Dendritic cell treated with granulocyte-macrophage colony-stimulating factor and Interleukin-4, amounts not matched to agents 40 ng/mL and 50 ng/mL, for 4 days (primary cell): ENCODE data around the gene ST3GAL4.

ENCODE experiments used
- H3K27ac Mint-ChIP-seq: one replicate; pipeline ENCODE4 v1.8.0; 2022; ENCODE audit warnings: mild to moderate bottlenecking, mixed read lengths
- H3K27me3 Mint-ChIP-seq: one replicate; pipeline ENCODE4 v1.8.0; 2022; ENCODE audit warnings: mild to moderate bottlenecking, mixed read lengths
- H3K36me3 Mint-ChIP-seq: one replicate; pipeline ENCODE4 v1.8.0; 2022; ENCODE audit warnings: low read depth, mixed read lengths
- H3K4me1 Mint-ChIP-seq: one replicate; pipeline ENCODE4 v1.8.0; 2022; ENCODE audit warnings: low read depth, mixed read lengths
- H3K4me3 Mint-ChIP-seq: one replicate; pipeline ENCODE4 v1.8.0; 2022; ENCODE audit warnings: mild to moderate bottlenecking, moderate library complexity, mixed read lengths
- H3K9me3 Mint-ChIP-seq: one replicate; pipeline ENCODE4 v1.8.0; 2022; ENCODE audit warnings: mixed read lengths
- intact Hi-C: fragments of 100-400 bp; cut with micrococcal nuclease; formaldehyde crosslinking; loops from one replicate; pipeline ENCODE4 v1.15.0; 2022

The ST3GAL4 gene

DNA sequence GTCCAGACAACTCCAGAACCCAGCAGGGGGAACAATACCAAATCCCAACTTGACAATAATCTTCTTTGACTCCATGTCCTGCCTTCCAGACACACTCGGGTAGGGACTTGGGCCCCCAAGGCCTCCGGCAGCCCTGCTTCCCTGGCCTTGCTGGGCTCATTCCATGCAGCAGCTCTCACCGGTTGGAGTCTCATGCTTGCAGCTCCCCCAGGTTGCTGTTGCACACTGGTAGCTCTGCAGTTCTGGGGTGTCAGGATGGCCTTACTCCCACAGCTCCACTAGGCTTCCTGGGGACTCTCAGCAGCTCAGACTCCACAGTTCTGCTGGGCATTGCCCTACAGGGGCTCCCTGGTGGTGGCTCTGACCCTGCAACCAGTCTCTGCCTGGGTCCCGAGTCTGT lies 42.8 kb downstream of the ST3GAL4 start:
- Mint-ChIP-seq H3K27me3 (no peaks in the 10 kb centered on the region), H3K9me3 (no peaks in the 10 kb centered on the region), H3K4me3 (no peak overlapping the region), H3K4me1 (peaks cover 18% of the 10 kb centered on the region), H3K36me3 (peaks cover 17% of the 10 kb centered on the region), H3K27ac (no peak overlapping the region)
- intact Hi-C loops = no loop called here

DNA sequence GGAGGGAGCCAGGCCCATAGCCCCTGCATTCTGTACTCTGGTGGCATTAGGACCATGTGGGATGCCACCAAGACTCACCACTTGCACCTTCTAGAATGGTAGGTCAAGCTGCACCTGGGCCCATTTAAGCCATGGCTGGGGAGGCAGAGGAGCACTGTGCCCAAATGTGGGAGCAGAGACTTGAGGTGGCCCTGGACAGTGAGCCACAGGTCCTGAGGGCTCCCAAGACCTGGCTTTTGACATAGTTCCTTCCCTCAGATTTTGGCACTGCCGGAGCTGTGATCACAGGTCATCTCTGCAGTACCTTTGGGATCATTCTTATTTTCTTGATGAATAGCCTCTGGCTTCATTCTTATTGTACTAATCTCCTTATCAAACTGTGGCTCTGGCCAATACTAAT lies 43.2 kb downstream of the ST3GAL4 start:
- Mint-ChIP-seq H3K9me3 (no peaks in the 10 kb centered on the region), H3K27ac (no peak overlapping the region), H3K27me3 (no peaks in the 10 kb centered on the region), H3K4me1 (peaks cover 17% of the 10 kb centered on the region), H3K4me3 (no peak overlapping the region), H3K36me3 (peaks cover 17% of the 10 kb centered on the region)
- intact Hi-C loops = no loop called here

DNA sequence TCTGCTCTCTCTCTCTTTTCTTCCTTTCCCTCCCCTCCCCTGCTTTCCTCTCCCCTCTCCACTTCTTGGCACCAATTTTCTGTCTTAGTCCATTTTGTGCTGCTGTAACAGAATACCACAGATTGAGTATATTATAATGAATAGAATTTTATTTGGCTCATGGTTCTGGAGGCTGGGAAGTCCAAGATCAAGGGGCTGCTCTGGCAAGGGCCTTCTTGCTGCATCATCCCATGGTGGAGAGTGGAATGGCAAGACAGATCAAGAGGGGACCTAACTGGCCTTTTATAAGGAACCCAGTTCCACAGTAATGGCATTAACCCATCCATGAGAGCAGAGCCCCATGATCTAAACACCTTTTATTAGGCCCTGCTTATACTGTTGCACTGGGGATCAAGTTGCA lies 44.5 kb downstream of the ST3GAL4 start:
- Mint-ChIP-seq H3K9me3 (no peaks in the 10 kb centered on the region), H3K36me3 (peaks cover 17% of the 10 kb centered on the region), H3K27ac (no peak overlapping the region), H3K27me3 (no peaks in the 10 kb centered on the region), H3K4me1 (peaks cover 23% of the 10 kb centered on the region), H3K4me3 (no peak overlapping the region)
- intact Hi-C loops = no loop called here

DNA sequence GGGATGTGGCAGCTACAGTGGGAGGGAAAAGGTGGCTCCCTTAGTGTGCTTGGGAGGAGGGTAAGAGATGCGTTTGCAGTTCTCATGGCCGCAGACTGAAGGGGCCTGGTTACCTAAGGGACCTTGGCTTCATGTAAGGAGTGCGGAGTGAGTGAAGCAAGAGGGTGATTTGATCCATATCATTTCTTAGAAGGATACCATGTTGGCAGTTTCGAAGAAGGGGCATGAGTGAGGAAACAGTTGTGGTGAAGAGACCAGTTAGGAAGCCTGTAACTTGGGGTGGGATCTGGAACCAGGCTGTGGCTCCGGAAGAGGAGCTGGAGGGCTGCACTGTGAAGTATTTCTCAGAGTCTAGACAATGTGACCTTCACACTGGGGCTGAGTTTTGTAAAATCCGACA lies 45.0 kb downstream of the ST3GAL4 start:
- Mint-ChIP-seq H3K36me3 (peaks cover 17% of the 10 kb centered on the region), H3K4me3 (no peak overlapping the region), H3K27me3 (no peaks in the 10 kb centered on the region), H3K9me3 (no peaks in the 10 kb centered on the region), H3K27ac (no peak overlapping the region), H3K4me1 (peaks cover 28% of the 10 kb centered on the region)
- intact Hi-C loops = no loop called here

DNA sequence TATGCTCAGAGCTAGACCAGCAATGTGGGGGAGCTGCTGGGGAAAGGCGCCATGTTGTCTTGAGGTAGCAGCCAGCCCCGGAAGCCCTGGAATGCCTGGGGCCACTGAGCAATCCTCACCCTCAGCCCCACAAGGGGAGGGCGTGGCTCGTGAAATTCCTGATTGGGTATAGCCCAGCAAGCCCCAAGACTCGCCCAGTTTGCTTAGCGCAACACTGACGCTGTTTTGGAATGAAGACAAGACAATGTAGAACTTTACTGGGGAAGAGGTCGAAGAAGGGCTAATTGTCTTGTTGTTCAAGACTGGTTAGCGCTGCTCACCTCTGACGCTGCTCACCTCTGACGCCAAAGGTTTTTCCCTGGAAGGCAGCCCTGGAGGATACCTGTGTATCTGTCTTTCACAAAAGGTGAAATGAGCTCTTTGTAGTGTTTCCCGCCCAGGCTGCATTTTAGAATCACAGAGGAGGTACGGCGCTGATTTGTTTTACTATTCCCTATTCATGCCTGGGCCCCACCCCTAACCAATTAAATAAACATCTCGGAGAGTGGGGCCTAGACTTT lies 47.6 kb downstream of the ST3GAL4 start:
- intact Hi-C loops = no loop called here
- no peaks in the 10 kb centered on the region for H3K9me3 Mint-ChIP-seq
- H3K36me3 Mint-ChIP-seq = peaks cover 32% of the 10 kb centered on the region
- no peak overlapping the region for H3K4me3 Mint-ChIP-seq
- H3K27me3 Mint-ChIP-seq = no peaks in the 10 kb centered on the region
- peaks cover 34% of the 10 kb centered on the region for H3K4me1 Mint-ChIP-seq
- no peak overlapping the region for H3K27ac Mint-ChIP-seq

DNA sequence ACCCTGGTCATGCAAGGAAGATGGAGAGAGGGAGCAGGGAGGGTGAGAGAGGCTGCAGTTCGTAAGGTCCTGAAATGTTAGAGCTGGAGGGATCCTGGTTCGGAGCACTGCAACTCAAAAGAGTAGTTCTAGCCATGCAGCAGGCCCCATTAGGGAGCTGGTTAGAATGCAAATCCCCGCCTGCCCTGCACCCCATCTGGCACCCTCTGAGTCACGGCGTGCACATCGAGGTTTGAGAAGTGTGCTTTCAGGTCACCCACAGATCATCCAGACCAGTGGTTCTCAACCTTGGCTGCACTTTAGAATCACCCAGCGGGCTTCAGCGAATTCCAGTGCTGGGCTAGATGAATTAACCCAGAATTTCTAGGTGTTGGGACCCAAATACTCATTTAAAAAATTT lies 48.2 kb downstream of the ST3GAL4 start:
- H3K27me3 Mint-ChIP-seq = no peaks in the 10 kb centered on the region
- intact Hi-C loops = no loop called here
- peaks cover 34% of the 10 kb centered on the region for H3K4me1 Mint-ChIP-seq
- peaks cover 37% of the 10 kb centered on the region for H3K36me3 Mint-ChIP-seq
- no peak overlapping the region for H3K4me3 Mint-ChIP-seq
- H3K27ac Mint-ChIP-seq = no peak overlapping the region
- no peaks in the 10 kb centered on the region for H3K9me3 Mint-ChIP-seq

DNA sequence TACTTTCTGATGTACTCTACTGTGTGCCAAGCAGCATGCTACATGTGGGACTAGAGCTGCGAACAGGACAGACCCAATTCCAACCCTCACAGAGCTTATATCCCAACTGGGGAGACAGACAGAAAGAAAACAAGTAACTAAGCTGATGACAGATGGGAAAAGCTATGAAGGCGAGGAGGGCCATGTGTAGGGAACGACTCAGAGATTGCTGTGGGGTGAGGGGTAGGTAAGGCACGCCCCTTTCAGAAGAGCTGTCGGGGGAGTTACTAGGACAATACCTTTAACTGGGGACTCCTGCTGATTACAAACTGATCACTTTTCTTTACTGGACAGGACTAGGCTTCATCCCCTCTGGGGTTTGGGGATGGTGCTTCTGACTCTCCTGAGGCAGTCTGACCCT lies 48.9 kb downstream of the ST3GAL4 start:
- Mint-ChIP-seq H3K4me3 (no peak overlapping the region), H3K9me3 (no peaks in the 10 kb centered on the region), H3K36me3 (peaks cover 44% of the 10 kb centered on the region), H3K4me1 (peaks cover 34% of the 10 kb centered on the region), H3K27ac (no peak overlapping the region), H3K27me3 (no peaks in the 10 kb centered on the region)
- intact Hi-C loops = no loop called here

- peak overlapping the region; percentile 44 for H3K27ac Mint-ChIP-seq
- H3K36me3 Mint-ChIP-seq = peaks cover 54% of the 10 kb centered on the region
- no peak overlapping the region for H3K4me3 Mint-ChIP-seq
- no peaks in the 10 kb centered on the region for H3K9me3 Mint-ChIP-seq
- H3K4me1 Mint-ChIP-seq = peaks cover 30% of the 10 kb centered on the region
- no peaks in the 10 kb centered on the region for H3K27me3 Mint-ChIP-seq
- intact Hi-C loops = no loop called here
These were observed 49.9 kb downstream of the ST3GAL4 start for GRCh38 chr11:126405374-126405773.

DNA sequence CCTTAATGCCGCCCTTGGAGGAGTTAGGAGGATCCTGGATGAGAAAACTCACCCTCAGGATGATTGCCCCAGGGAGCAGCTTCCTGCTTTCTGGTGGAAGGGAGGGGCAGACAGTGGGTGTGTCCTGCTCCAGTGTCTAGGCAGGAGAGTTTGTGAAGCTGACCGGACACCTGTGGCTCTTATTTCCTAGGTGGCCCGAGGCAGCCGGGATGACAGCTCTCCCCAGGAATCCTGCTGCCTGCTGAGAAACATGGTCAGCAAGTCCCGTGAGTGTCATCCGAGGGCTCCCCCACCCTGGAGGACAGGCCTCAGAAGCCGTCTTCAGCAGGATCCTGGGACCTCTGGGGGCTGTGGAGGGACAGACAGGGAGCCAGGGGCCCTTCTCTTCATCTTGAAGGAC lies 50.4 kb downstream of the ST3GAL4 start:
- Mint-ChIP-seq H3K4me1 (peaks cover 25% of the 10 kb centered on the region), H3K27me3 (no peaks in the 10 kb centered on the region), H3K27ac (peak overlapping the region; percentile 44), H3K36me3 (peaks cover 59% of the 10 kb centered on the region), H3K9me3 (no peaks in the 10 kb centered on the region), H3K4me3 (no peak overlapping the region)
- intact Hi-C loops = no loop called here

GRCh38 chr11:126406368-126406767 lies 50.9 kb downstream of the ST3GAL4 start:
- intact Hi-C loops = no loop called here
- H3K36me3 Mint-ChIP-seq = peaks cover 64% of the 10 kb centered on the region
- no peaks in the 10 kb centered on the region for H3K27me3 Mint-ChIP-seq
- no peak overlapping the region for H3K27ac Mint-ChIP-seq
- H3K9me3 Mint-ChIP-seq = no peaks in the 10 kb centered on the region
- no peak overlapping the region for H3K4me3 Mint-ChIP-seq
- H3K4me1 Mint-ChIP-seq = peaks cover 21% of the 10 kb centered on the region

DNA sequence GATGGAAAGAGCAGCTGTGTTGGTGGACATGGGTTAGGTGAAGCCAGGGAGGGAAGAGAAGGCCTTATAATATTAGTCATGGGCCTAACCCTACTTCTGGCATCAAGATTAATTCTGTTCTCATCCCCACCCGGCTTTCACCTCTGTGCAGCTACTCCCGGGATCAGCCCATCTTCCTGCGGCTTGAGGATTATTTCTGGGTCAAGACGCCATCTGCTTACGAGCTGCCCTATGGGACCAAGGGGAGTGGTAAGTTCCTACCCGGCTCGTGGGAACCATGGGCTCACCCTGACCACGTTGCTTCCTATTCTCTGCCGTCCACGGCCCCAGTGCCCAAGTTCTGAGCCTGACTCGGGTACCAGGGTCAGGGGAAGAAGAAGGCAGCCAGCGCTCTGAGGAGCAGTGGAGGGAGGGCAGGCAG lies 51.6 kb downstream of the ST3GAL4 start:
- H3K27ac Mint-ChIP-seq = no peak overlapping the region
- H3K27me3 Mint-ChIP-seq = no peaks in the 10 kb centered on the region

DNA sequence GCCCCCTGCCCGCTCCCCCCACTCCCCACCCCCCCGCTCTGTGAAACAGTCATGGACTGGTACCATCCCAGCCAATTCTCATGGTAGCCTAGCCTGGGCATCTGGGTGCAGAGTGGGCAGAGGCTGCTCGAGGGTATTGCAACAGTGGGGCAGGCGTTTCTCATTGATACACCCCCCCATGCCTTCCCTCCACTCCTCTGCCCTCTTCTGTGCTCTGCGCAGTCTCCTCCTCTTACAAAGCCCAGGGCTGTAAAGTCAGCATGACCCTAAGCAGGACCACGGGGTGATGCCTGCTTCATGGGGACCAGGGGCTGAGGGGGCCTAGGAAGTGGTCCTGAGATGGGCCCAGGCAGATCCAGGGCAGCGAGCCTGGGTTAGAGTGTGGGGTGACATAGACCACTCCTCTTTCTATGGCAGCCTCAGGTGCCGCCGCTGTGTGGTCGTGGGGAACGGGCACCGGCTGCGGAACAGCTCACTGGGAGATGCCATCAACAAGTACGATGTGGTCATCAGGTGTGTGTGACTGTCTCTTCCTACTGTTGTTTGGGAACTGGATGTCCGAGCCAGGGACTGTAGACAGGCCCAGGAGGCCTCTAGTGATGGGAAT lies 52.3 kb downstream of the ST3GAL4 start:
- H3K4me1 Mint-ChIP-seq = peaks cover 22% of the 10 kb centered on the region
- no peak overlapping the region for H3K4me3 Mint-ChIP-seq
- peaks cover 68% of the 10 kb centered on the region for H3K36me3 Mint-ChIP-seq
- no peaks in the 10 kb centered on the region for H3K9me3 Mint-ChIP-seq
- no peak overlapping the region for H3K27ac Mint-ChIP-seq
- intact Hi-C loops = no loop called here
- H3K27me3 Mint-ChIP-seq = no peaks in the 10 kb centered on the region

More for the DNA sequence above, 51.6 kb downstream of the ST3GAL4 start:
- H3K4me3 Mint-ChIP-seq = no peak overlapping the region
- intact Hi-C loops = no loop called here
- H3K9me3 Mint-ChIP-seq = no peaks in the 10 kb centered on the region
- H3K4me1 Mint-ChIP-seq = peaks cover 20% of the 10 kb centered on the region
- H3K36me3 Mint-ChIP-seq = peaks cover 65% of the 10 kb centered on the region

DNA sequence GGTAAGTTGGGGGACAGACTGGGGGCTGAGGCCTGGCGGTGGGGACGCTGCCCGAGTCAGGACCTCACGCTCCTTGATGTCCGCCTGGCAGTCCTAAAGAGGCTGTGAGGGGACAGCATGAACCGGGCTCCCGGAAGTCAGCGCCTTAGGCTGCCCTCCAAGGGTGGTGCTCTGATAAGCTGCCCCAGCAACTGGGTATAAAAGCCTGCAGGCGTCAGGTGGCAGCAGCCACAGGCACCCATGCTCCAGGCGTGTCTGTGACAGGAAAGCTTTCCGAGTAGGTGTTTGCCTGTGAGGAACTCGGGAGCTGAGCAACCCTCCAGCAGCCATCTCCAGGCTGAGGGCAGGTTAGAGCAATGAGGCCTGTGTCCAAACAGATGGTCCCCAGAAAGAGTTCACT lies 53.0 kb downstream of the ST3GAL4 start:
- intact Hi-C loops = no loop called here
- H3K27ac Mint-ChIP-seq = no peak overlapping the region
- H3K9me3 Mint-ChIP-seq = no peaks in the 10 kb centered on the region
- peaks cover 73% of the 10 kb centered on the region for H3K36me3 Mint-ChIP-seq
- no peak overlapping the region for H3K4me3 Mint-ChIP-seq
- peaks cover 22% of the 10 kb centered on the region for H3K4me1 Mint-ChIP-seq
- no peaks in the 10 kb centered on the region for H3K27me3 Mint-ChIP-seq

- peaks cover 78% of the 10 kb centered on the region for H3K36me3 Mint-ChIP-seq
- no peak overlapping the region for H3K27ac Mint-ChIP-seq
- no peak overlapping the region for H3K4me3 Mint-ChIP-seq
- intact Hi-C loops = no loop called here
- H3K9me3 Mint-ChIP-seq = no peaks in the 10 kb centered on the region
- H3K27me3 Mint-ChIP-seq = no peaks in the 10 kb centered on the region
- H3K4me1 Mint-ChIP-seq = peaks cover 22% of the 10 kb centered on the region
These were observed 53.6 kb downstream of the ST3GAL4 start for GRCh38 chr11:126408901-126409619.
